ENCODE results near the gene TBC1D12.

TBC1D12 gene

GRCh38 chr10:94420998-94421528 lies 18.7 kb downstream of the TBC1D12 start:
- Histone ChIP-seq H3K4me1 (ENCODE audit: control insufficient read depth, insufficient read depth, low read length, poor library complexity, severe bottlenecking) (no peaks in the 10 kb centered on the region), H3K27ac (ENCODE audit: insufficient read depth, low read length, poor library complexity, severe bottlenecking) (no peak overlapping the region), H3K36me3 (ENCODE audit: control insufficient read depth, insufficient read depth, low read length) (no peaks in the 10 kb centered on the region), H3K9me3 (ENCODE audit: control insufficient read depth, low read length) (no peaks in the 10 kb centered on the region), H3K4me3 (ENCODE audit: insufficient read depth, low read depth, low read length, poor library complexity, severe bottlenecking) (no peak overlapping the region), H3K27me3 (replicated peaks; ENCODE audit: control insufficient read depth, insufficient read depth, low read length, poor library complexity, severe bottlenecking) (no peaks in the 10 kb centered on the region)
- no peak for DNase-seq

- Histone ChIP-seq H3K36me3 (ENCODE audit: control insufficient read depth, insufficient read depth, low read length) (no peaks in the 10 kb centered on the region), H3K4me3 (ENCODE audit: insufficient read depth, low read depth, low read length, poor library complexity, severe bottlenecking) (no peak overlapping the region), H3K27me3 (replicated peaks; ENCODE audit: control insufficient read depth, insufficient read depth, low read length, poor library complexity, severe bottlenecking) (no peaks in the 10 kb centered on the region), H3K4me1 (ENCODE audit: control insufficient read depth, insufficient read depth, low read length, poor library complexity, severe bottlenecking) (no peaks in the 10 kb centered on the region), H3K9me3 (ENCODE audit: control insufficient read depth, low read length) (no peaks in the 10 kb centered on the region), H3K27ac (ENCODE audit: insufficient read depth, low read length, poor library complexity, severe bottlenecking) (no peak overlapping the region)
- no peak for DNase-seq
Observed at GRCh38 chr10:94423627-94424026, 21.3 kb downstream of the TBC1D12 start.

GRCh38 chr10:94424714-94425337 lies 22.5 kb downstream of the TBC1D12 start:
- Histone ChIP-seq H3K27ac (ENCODE audit: insufficient read depth, low read length, poor library complexity, severe bottlenecking) (no peak overlapping the region), H3K27me3 (replicated peaks; ENCODE audit: control insufficient read depth, insufficient read depth, low read length, poor library complexity, severe bottlenecking) (no peaks in the 10 kb centered on the region), H3K9me3 (ENCODE audit: control insufficient read depth, low read length) (no peaks in the 10 kb centered on the region), H3K4me1 (ENCODE audit: control insufficient read depth, insufficient read depth, low read length, poor library complexity, severe bottlenecking) (no peaks in the 10 kb centered on the region), H3K36me3 (ENCODE audit: control insufficient read depth, insufficient read depth, low read length) (no peaks in the 10 kb centered on the region), H3K4me3 (ENCODE audit: insufficient read depth, low read depth, low read length, poor library complexity, severe bottlenecking) (no peak overlapping the region)
- DNase-seq, result no peak

- no peaks in the 10 kb centered on the region for H3K4me1 ChIP-seq (ENCODE audit: control insufficient read depth, insufficient read depth, low read length, poor library complexity, severe bottlenecking)
- no peak overlapping the region for H3K4me3 ChIP-seq (ENCODE audit: insufficient read depth, low read depth, low read length, poor library complexity, severe bottlenecking)
- H3K36me3 ChIP-seq (ENCODE audit: control insufficient read depth, insufficient read depth, low read length), result no peaks in the 10 kb centered on the region
- H3K27me3 ChIP-seq (replicated peaks; ENCODE audit: control insufficient read depth, insufficient read depth, low read length, poor library complexity, severe bottlenecking), result no peaks in the 10 kb centered on the region
- H3K9me3 ChIP-seq (ENCODE audit: control insufficient read depth, low read length), result no peaks in the 10 kb centered on the region
- no peak overlapping the region for H3K27ac ChIP-seq (ENCODE audit: insufficient read depth, low read length, poor library complexity, severe bottlenecking)
- DNase-seq, result no peak
Observed at GRCh38 chr10:94425942-94426341, 23.6 kb downstream of the TBC1D12 start.

- no peaks in the 10 kb centered on the region for H3K36me3 ChIP-seq (ENCODE audit: control insufficient read depth, insufficient read depth, low read length)
- H3K4me1 ChIP-seq (ENCODE audit: control insufficient read depth, insufficient read depth, low read length, poor library complexity, severe bottlenecking), result no peaks in the 10 kb centered on the region
- DNase-seq, result no peak
- no peaks in the 10 kb centered on the region for H3K9me3 ChIP-seq (ENCODE audit: control insufficient read depth, low read length)
- no peak overlapping the region for H3K4me3 ChIP-seq (ENCODE audit: insufficient read depth, low read depth, low read length, poor library complexity, severe bottlenecking)
- no peak overlapping the region for H3K27ac ChIP-seq (ENCODE audit: insufficient read depth, low read length, poor library complexity, severe bottlenecking)
- H3K27me3 ChIP-seq (replicated peaks; ENCODE audit: control insufficient read depth, insufficient read depth, low read length, poor library complexity, severe bottlenecking), result no peaks in the 10 kb centered on the region
Observed at GRCh38 chr10:94427166-94427565, 24.8 kb downstream of the TBC1D12 start.

- H3K4me3 ChIP-seq (ENCODE audit: insufficient read depth, low read depth, low read length, poor library complexity, severe bottlenecking), result no peak overlapping the region
- no peaks in the 10 kb centered on the region for H3K36me3 ChIP-seq (ENCODE audit: control insufficient read depth, insufficient read depth, low read length)
- H3K27me3 ChIP-seq (replicated peaks; ENCODE audit: control insufficient read depth, insufficient read depth, low read length, poor library complexity, severe bottlenecking), result no peaks in the 10 kb centered on the region
- no peaks in the 10 kb centered on the region for H3K4me1 ChIP-seq (ENCODE audit: control insufficient read depth, insufficient read depth, low read length, poor library complexity, severe bottlenecking)
- no peak overlapping the region for H3K27ac ChIP-seq (ENCODE audit: insufficient read depth, low read length, poor library complexity, severe bottlenecking)
- DNase-seq, result no peak
- no peaks in the 10 kb centered on the region for H3K9me3 ChIP-seq (ENCODE audit: control insufficient read depth, low read length)
Observed at GRCh38 chr10:94428766-94429707, 26.7 kb downstream of the TBC1D12 start.

GRCh38 chr10:94430701-94431100 lies 28.4 kb downstream of the TBC1D12 start:
- H3K27me3 ChIP-seq (replicated peaks; ENCODE audit: control insufficient read depth, insufficient read depth, low read length, poor library complexity, severe bottlenecking), result no peaks in the 10 kb centered on the region
- H3K9me3 ChIP-seq (ENCODE audit: control insufficient read depth, low read length), result no peaks in the 10 kb centered on the region
- DNase-seq, result no peak
- no peaks in the 10 kb centered on the region for H3K4me1 ChIP-seq (ENCODE audit: control insufficient read depth, insufficient read depth, low read length, poor library complexity, severe bottlenecking)
- no peak overlapping the region for H3K27ac ChIP-seq (ENCODE audit: insufficient read depth, low read length, poor library complexity, severe bottlenecking)
- no peaks in the 10 kb centered on the region for H3K36me3 ChIP-seq (ENCODE audit: control insufficient read depth, insufficient read depth, low read length)
- no peak overlapping the region for H3K4me3 ChIP-seq (ENCODE audit: insufficient read depth, low read depth, low read length, poor library complexity, severe bottlenecking)

GRCh38 chr10:94432443-94432842 lies 30.1 kb downstream of the TBC1D12 start:
- no peak overlapping the region for H3K4me3 ChIP-seq (ENCODE audit: insufficient read depth, low read depth, low read length, poor library complexity, severe bottlenecking)
- no peaks in the 10 kb centered on the region for H3K9me3 ChIP-seq (ENCODE audit: control insufficient read depth, low read length)
- H3K36me3 ChIP-seq (ENCODE audit: control insufficient read depth, insufficient read depth, low read length), result no peaks in the 10 kb centered on the region
- H3K27ac ChIP-seq (ENCODE audit: insufficient read depth, low read length, poor library complexity, severe bottlenecking), result no peak overlapping the region
- no peaks in the 10 kb centered on the region for H3K4me1 ChIP-seq (ENCODE audit: control insufficient read depth, insufficient read depth, low read length, poor library complexity, severe bottlenecking)
- H3K27me3 ChIP-seq (replicated peaks; ENCODE audit: control insufficient read depth, insufficient read depth, low read length, poor library complexity, severe bottlenecking), result no peaks in the 10 kb centered on the region
- no peak for DNase-seq

- H3K36me3 ChIP-seq (ENCODE audit: control insufficient read depth, insufficient read depth, low read length), result no peaks in the 10 kb centered on the region
- H3K27ac ChIP-seq (ENCODE audit: insufficient read depth, low read length, poor library complexity, severe bottlenecking), result no peak overlapping the region
- DNase-seq, result no peak
- no peaks in the 10 kb centered on the region for H3K27me3 ChIP-seq (replicated peaks; ENCODE audit: control insufficient read depth, insufficient read depth, low read length, poor library complexity, severe bottlenecking)
- no peaks in the 10 kb centered on the region for H3K4me1 ChIP-seq (ENCODE audit: control insufficient read depth, insufficient read depth, low read length, poor library complexity, severe bottlenecking)
- no peak overlapping the region for H3K4me3 ChIP-seq (ENCODE audit: insufficient read depth, low read depth, low read length, poor library complexity, severe bottlenecking)
- no peaks in the 10 kb centered on the region for H3K9me3 ChIP-seq (ENCODE audit: control insufficient read depth, low read length)
Observed at GRCh38 chr10:94439275-94439861, 37.0 kb downstream of the TBC1D12 start.

GRCh38 chr10:94440096-94440495 lies 37.8 kb downstream of the TBC1D12 start:
- DNase-seq, result no peak
- Histone ChIP-seq H3K9me3 (ENCODE audit: control insufficient read depth, low read length) (no peaks in the 10 kb centered on the region), H3K27me3 (replicated peaks; ENCODE audit: control insufficient read depth, insufficient read depth, low read length, poor library complexity, severe bottlenecking) (no peaks in the 10 kb centered on the region), H3K36me3 (ENCODE audit: control insufficient read depth, insufficient read depth, low read length) (no peaks in the 10 kb centered on the region), H3K27ac (ENCODE audit: insufficient read depth, low read length, poor library complexity, severe bottlenecking) (no peak overlapping the region), H3K4me1 (ENCODE audit: control insufficient read depth, insufficient read depth, low read length, poor library complexity, severe bottlenecking) (no peaks in the 10 kb centered on the region), H3K4me3 (ENCODE audit: insufficient read depth, low read depth, low read length, poor library complexity, severe bottlenecking) (no peak overlapping the region)

Measured in effector memory CD4-positive, alpha-beta T cell (primary cell).